ENCODE data around the gene POLR2E. TPM values are rescaled to one million over a fixed set of nuclear protein-coding genes. Genes with fewer than 3 reads are reported as not detected.
A peak's percentile ranks its signal among the peaks of the same experiment; 100 is the strongest.

Gene POLR2E
- total RNA-seq, 2 experiments from 2014 or later: 120 to 133 TPM

DNA sequence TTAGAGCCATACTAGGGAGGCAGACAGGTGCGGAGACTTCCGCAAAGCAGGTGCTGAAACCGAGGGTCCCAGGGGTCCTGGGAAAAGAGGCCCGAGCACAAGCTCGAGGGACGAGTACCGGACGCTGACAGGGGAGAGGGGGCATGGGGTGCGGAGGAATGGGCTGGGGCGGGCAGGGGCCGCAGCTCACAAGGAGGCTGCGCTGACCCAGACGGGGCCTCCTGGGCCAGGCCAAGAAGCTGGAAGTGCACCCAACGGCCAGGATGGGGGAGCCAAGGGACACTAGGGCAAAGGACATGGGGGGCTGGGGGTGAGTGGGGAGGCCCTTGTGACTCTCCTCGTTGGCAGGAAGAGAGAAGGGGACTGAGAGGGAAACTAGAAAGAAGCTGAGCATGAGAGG, 1.8 kb downstream of the POLR2E start:
- POLR2A ChIA-PET: no interaction called here
- Mint-ChIP-seq H3K36me3 (ENCODE audit: low read depth) (peaks cover 14% of the 10 kb centered on the region), H3K27me3 (no peaks in the 10 kb centered on the region), H3K4me1 (peaks cover 46% of the 10 kb centered on the region), H3K9me3 (no peaks in the 10 kb centered on the region), H3K27ac (peak overlapping the region; percentile 9), H3K4me3 (peak overlapping the region; percentile 92)
- no peak for DNase-seq
- CTCF ChIA-PET: interaction anchor here (0.8 to 2.2 kb wide), 6 partner anchors 28 to 151 kb away, joined by 3 to 8 read pairs (median 4); partner anchors contain the start of gene CNN2

- H3K4me3 Mint-ChIP-seq: no peak overlapping the region
- POLR2A ChIA-PET: no interaction called here
- DNase-seq: no peak
- peaks cover 51% of the 10 kb centered on the region for H3K4me1 Mint-ChIP-seq
- CTCF ChIA-PET: interaction anchor here (1.1 kb wide), 1 partner anchor 11 kb away, joined by 3 read pairs; no protein-coding TSS in a partner anchor
- no peak overlapping the region for H3K27ac Mint-ChIP-seq
- H3K27me3 Mint-ChIP-seq: no peaks in the 10 kb centered on the region
- peaks cover 21% of the 10 kb centered on the region for H3K36me3 Mint-ChIP-seq (ENCODE audit: low read depth)
- no peaks in the 10 kb centered on the region for H3K9me3 Mint-ChIP-seq
These were observed 3.5 kb downstream of the POLR2E start for GRCh38 chr19:1091544-1092175.

DNA sequence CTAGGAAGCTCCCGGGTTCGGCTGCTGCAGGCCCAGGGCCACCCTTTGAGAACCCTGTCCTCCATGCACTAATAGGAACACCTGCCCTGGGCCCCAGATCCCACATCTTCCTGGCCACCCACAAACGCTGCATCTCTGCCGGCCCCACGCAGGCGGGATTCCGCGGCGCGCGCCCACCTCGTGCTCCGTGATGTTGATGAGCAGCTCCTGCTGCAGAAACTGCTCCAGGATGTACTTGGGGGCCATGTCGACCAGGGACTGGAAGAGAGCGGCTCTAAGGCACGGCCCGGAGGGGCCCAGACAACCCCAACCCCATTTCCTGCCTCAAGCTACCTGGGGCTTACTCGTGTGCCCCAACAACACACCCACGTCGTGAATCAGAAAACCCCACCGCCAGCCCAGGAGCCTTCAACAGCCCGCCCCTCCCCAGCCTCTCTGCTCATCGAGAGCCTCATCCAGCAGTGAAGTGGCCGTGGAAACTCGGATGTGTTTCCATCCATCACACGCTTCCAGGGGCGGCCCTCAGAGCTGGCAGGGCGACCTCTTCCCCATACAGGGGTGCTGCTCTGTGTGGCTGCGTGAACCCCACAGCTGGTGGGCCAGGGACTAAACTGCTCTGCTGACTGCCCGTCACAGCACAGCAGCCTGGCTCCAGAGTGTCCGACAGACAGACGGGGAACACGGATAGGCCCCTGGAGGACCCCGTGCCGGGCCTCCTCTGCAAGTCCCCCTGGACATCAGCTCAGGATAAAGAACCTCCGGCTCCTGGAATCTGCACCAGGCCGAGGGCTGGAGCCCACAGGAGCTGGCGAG, 4.2 kb downstream of the POLR2E start:
- CTCF ChIA-PET: interaction anchor here (1.0 to 1.9 kb wide), 3 partner anchors 11 to 26 kb away, joined by 3 to 6 read pairs (median 3); no protein-coding TSS in a partner anchor
- H3K4me3 Mint-ChIP-seq: no peak overlapping the region
- DNase-seq: no peak

DNA sequence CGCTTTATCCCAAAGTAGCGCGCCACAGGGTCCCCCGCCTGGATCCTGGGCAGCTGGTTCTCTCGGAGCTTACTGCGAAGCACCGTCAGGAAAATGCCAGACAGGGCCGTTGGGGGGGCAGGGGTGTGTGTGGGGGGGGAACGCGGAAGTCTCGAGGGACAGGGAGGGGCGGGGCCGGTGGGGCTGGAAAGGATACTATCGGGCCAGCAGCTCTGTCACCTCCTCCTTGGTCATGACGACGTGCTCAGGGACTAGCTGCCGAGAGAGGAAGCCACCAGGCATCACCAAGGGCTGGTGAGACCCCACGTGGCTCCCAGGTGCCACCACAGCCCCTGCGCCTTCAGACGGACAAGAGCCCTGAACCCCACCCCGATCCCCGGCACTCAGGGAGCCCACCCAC, 5.3 kb downstream of the POLR2E start:
- POLR2A ChIA-PET: interaction anchor here (0.6 kb wide), 1 partner anchor 22 kb away, joined by 3 read pairs; no protein-coding TSS in a partner anchor
- CTCF ChIA-PET: interaction anchor here (0.9 to 2.4 kb wide), 4 partner anchors 10 to 155 kb away, joined by 3 to 8 read pairs (median 4); partner anchors contain the start of gene ARHGAP45
- no peaks in the 10 kb centered on the region for H3K9me3 Mint-ChIP-seq
- H3K27me3 Mint-ChIP-seq: no peaks in the 10 kb centered on the region
- no peak for DNase-seq
- peaks cover 50% of the 10 kb centered on the region for H3K4me1 Mint-ChIP-seq
- peaks cover 33% of the 10 kb centered on the region for H3K36me3 Mint-ChIP-seq (ENCODE audit: low read depth)
- H3K27ac Mint-ChIP-seq: no peak overlapping the region
- H3K4me3 Mint-ChIP-seq: no peak overlapping the region

More for the DNA sequence above, 4.2 kb downstream of the POLR2E start:
- Mint-ChIP-seq H3K4me1 (peaks cover 50% of the 10 kb centered on the region), H3K36me3 (ENCODE audit: low read depth) (peaks cover 25% of the 10 kb centered on the region), H3K27me3 (no peaks in the 10 kb centered on the region), H3K27ac (no peak overlapping the region), H3K9me3 (no peaks in the 10 kb centered on the region)
- POLR2A ChIA-PET: no interaction called here

DNA sequence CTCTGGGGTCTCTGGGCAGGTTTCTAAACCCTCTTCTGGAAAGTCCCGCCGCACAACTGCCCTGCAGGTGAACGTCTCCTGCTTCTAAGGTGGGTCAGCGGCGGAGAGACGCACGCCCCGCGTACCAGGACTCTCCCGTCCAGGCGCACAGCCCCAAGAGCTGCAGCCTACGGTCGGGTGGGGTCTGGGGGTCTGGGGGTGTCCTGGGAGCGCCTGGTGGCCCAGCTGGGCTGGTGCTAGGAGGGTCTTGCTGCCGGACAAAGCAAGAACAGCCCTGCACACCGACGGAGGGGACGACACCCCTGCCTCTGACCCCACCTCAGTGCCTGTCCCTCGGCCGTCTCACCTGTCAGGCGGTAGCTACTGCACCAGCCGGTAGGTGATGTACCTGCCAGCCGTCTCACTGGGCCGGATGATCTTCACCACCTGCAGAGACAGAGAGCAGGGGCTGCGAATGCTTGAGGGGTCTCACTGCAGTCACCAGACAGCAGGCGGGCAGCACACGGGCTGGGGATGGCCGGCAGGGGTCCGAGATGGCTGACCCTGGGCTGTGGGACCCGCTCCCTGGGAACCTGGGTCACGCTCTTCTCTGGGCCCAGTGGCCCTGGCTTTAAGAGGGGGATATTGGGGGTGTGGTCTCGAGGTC, 5.9 kb downstream of the POLR2E start:
- no peaks in the 10 kb centered on the region for H3K27me3 Mint-ChIP-seq
- H3K4me1 Mint-ChIP-seq: peaks cover 53% of the 10 kb centered on the region
- ChIA-PET POLR2A (interaction anchor here (0.6 to 1.0 kb wide), 2 partner anchors 9 to 21 kb away, joined by 3 read pairs; no protein-coding TSS in a partner anchor), CTCF (interaction anchor here (0.9 to 2.9 kb wide), 7 partner anchors 8 to 155 kb away, joined by 3 to 9 read pairs (median 3); partner anchors contain the start of gene ARHGAP45)
- H3K4me3 Mint-ChIP-seq: peak overlapping the region; percentile 22
- H3K36me3 Mint-ChIP-seq (ENCODE audit: low read depth): peaks cover 39% of the 10 kb centered on the region
- no peaks in the 10 kb centered on the region for H3K9me3 Mint-ChIP-seq
- peak overlapping the region; percentile 72 for H3K27ac Mint-ChIP-seq
- DNase-seq: no peak

- peak; percentile 44 for DNase-seq
These were observed 6.7 kb downstream of the POLR2E start for GRCh38 chr19:1088416-1089010.

GRCh38 chr19:1087813-1088415, 7.3 kb downstream of the POLR2E start:
- Mint-ChIP-seq H3K9me3 (no peaks in the 10 kb centered on the region), H3K27ac (peak overlapping the region; percentile 89), H3K36me3 (ENCODE audit: low read depth) (peaks cover 38% of the 10 kb centered on the region), H3K4me1 (peaks cover 48% of the 10 kb centered on the region), H3K4me3 (peak overlapping the region; percentile 63), H3K27me3 (no peaks in the 10 kb centered on the region)
- CTCF ChIA-PET: interaction anchor here (0.6 to 2.9 kb wide), 8 partner anchors 8 to 61 kb away, joined by 3 to 9 read pairs (median 3); no protein-coding TSS in a partner anchor
- POLR2A ChIA-PET: interaction anchor here (0.9 to 1.0 kb wide), 3 partner anchors 8 to 47 kb away, joined by 3 read pairs; partner anchors contain the start of gene ARHGAP45
- DNase-seq: peak; percentile 66

More at GRCh38 chr19:1088416-1089010, 6.7 kb downstream of the POLR2E start:
- Mint-ChIP-seq H3K4me1 (peaks cover 51% of the 10 kb centered on the region), H3K27ac (peak overlapping the region; percentile 89), H3K9me3 (no peaks in the 10 kb centered on the region), H3K27me3 (no peaks in the 10 kb centered on the region), H3K36me3 (ENCODE audit: low read depth) (peaks cover 43% of the 10 kb centered on the region), H3K4me3 (peak overlapping the region; percentile 22)
- ChIA-PET POLR2A (interaction anchor here (0.5 to 1.0 kb wide), 2 partner anchors 9 to 150 kb away, joined by 3 read pairs; no protein-coding TSS in a partner anchor), CTCF (interaction anchor here (0.6 to 2.9 kb wide), 7 partner anchors 9 to 61 kb away, joined by 3 to 9 read pairs (median 3); no protein-coding TSS in a partner anchor)

- Mint-ChIP-seq H3K4me3 (no peak overlapping the region), H3K9me3 (no peaks in the 10 kb centered on the region), H3K36me3 (ENCODE audit: low read depth) (peaks cover 47% of the 10 kb centered on the region), H3K27me3 (no peaks in the 10 kb centered on the region), H3K4me1 (peaks cover 57% of the 10 kb centered on the region), H3K27ac (peak overlapping the region; percentile 89)
- no peak for DNase-seq
- POLR2A ChIA-PET: interaction anchor here (0.8 kb wide), 1 partner anchor 19 kb away, joined by 3 read pairs; the partner anchor contains the start of gene ARHGAP45
- CTCF ChIA-PET: interaction anchor here (1.0 to 2.9 kb wide), 6 partner anchors 11 to 157 kb away, joined by 3 to 9 read pairs (median 4); partner anchors contain the start of gene ABCA7
These were observed 8.6 kb downstream of the POLR2E start for GRCh38 chr19:1086613-1087012.

DNA sequence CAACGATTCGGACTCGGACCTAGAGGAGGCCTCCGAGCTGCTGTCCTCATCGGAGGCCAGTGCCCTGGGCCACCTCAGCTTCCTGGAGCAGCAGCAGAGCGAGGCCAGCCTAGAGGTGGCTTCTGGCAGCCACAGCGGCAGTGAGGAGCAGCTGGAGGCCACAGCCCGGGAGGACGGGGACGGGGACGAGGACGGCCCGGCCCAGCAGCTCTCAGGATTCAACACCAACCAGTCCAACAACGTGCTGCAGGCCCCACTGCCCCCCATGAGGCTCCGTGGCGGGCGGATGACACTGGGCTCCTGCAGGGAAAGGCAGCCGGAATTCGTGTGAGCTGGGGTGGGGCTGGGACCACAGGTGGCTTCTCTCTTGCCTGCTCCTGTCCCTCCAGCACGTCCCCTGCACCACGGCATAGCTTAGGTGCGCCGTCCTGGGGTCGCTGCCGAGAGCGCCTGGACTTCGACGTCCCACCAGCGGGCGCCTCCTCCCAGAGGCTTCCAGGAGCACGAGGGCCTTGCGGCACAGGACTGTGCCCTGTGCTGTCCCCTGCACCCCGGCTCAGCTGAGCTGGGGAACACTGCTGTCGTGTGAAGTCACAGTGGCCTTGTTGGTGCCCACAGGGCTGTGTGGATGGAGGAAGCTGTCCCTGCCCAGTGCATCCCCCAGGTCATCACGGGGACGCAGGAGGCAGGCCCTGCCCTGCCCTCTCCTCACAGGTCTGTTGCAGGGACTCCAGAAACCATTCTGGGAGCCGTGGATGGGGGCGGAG, 9.3 kb downstream of the POLR2E start:
- DNase-seq: no peak
- ChIA-PET POLR2A (interaction anchor here (0.8 kb wide), 1 partner anchor 19 kb away, joined by 3 read pairs; the partner anchor contains the start of gene ARHGAP45), CTCF (interaction anchor here (0.9 to 1.5 kb wide), 6 partner anchors 8 to 158 kb away, joined by 3 to 8 read pairs (median 5); partner anchors contain the start of gene ARHGAP45)
- peak overlapping the region; percentile 73 for H3K27ac Mint-ChIP-seq
- H3K36me3 Mint-ChIP-seq (ENCODE audit: low read depth): peaks cover 53% of the 10 kb centered on the region
- H3K4me3 Mint-ChIP-seq: peak overlapping the region; percentile 34
- no peaks in the 10 kb centered on the region for H3K27me3 Mint-ChIP-seq
- H3K9me3 Mint-ChIP-seq: no peaks in the 10 kb centered on the region
- H3K4me1 Mint-ChIP-seq: peaks cover 62% of the 10 kb centered on the region

DNA sequence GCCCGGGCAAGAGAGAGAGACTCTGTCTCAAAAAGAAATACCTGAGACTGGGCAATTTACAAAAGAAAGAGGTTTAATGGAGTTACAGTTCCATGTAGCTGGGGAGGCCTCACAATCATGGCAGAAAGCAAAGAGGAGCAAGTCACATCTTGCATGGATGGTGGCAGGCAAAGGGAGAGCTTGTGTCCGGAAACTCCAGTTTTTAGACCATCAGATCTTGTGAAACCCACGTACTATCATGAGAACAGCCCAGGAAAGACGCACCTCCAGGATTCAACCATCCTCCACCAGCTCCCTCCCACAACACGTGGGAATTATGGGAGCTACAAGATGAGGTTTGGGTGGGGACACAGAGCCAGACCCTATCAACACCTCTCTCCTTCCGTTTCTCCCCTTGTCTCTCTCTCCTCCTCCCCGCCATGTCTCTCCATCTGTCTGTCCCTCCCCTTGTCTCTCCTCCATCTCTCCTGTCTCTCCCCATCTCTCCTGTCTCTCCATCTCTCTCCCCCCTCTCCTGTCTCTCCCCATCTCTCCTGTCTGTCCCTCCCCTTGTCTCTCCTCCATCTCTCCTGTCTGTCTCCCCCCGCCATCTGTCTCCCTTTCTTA, 10.0 kb downstream of the POLR2E start:
- Mint-ChIP-seq H3K4me1 (peaks cover 64% of the 10 kb centered on the region), H3K27ac (peak overlapping the region; percentile 73), H3K36me3 (ENCODE audit: low read depth) (peaks cover 59% of the 10 kb centered on the region), H3K27me3 (no peaks in the 10 kb centered on the region), H3K9me3 (no peaks in the 10 kb centered on the region), H3K4me3 (peak overlapping the region; percentile 34)
- DNase-seq: no peak
- ChIA-PET CTCF (interaction anchor here (0.8 to 1.5 kb wide), 7 partner anchors 8 to 159 kb away, joined by 3 to 8 read pairs (median 4); partner anchors contain the start of gene ARHGAP45), POLR2A (no interaction called here)
